ENCODE results near the gene MDFIC. TPM values are rescaled to one million over a fixed set of nuclear protein-coding genes. Genes with fewer than 3 reads are reported as not detected.

The MDFIC gene
- polyA plus RNA-seq, 1 of the 3 experiments (the other 2 are of a cell fraction), result 2.8 TPM

DNA sequence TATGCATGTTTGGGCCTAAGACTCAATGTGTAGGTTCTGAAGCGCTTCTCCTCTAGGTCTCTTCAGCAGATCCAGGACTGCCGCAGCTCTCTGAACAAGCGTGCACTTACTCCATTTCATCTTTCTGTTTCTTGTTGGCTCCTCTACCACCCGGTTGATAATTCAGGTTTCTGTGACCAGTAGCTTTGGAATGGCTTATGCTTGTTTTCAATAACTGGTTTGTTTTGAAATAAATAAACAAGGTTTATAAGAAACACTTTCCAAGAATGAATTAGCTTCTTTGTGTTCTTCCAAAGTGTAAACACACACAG lies 1.5 kb downstream of the MDFIC start:
- H3K36me3 ChIP-seq (replicated peaks in 1 of 2; ENCODE audit: control insufficient read depth in 1 of 2, insufficient read depth in 2 of 2, low read length in 1 of 2), result no peaks in the 10 kb centered on the region
- no peaks in the 10 kb centered on the region for H3K79me2 ChIP-seq (ENCODE audit: insufficient read depth)
- no peaks in the 10 kb centered on the region for H3F3A ChIP-seq (replicated peaks; ENCODE audit: insufficient read depth)
- peak overlapping the region; percentile 83 for H3K4me2 ChIP-seq
- ChIA-PET CTCF (interaction anchor here (0.9 to 1.2 kb wide), 2 partner anchors 10 to 25 kb away, joined by 3 read pairs; no protein-coding TSS in a partner anchor), POLR2A (no interaction called here)
- H3K4me3 ChIP-seq (ENCODE audit: low read depth in 2 of 2, low read length in 1 of 2), result peak overlapping the region; percentile 41 to 65; a peak in 3 of 4 replicates
- 29% methylated on average over 4 of the region's 4 CpGs for WGBS (ENCODE audit: low lambda C conversion rate)
- no peaks in the 10 kb centered on the region for H3K9me3 ChIP-seq
- H3K27ac ChIP-seq (ENCODE audit: low read depth in 2 of 2, low read length in 1 of 2), result no peak overlapping the region
- no peak for DNase-seq
- H3K4me1 ChIP-seq (ENCODE audit: control insufficient read depth in 1 of 2, insufficient read depth in 2 of 2, low read depth in 1 of 2, low read length in 1 of 2), result no peaks in the 10 kb centered on the region; a peak in 1 of 4 replicates
- no peaks in the 10 kb centered on the region for H3K9me2 ChIP-seq
- H2AFZ ChIP-seq (ENCODE audit: low read depth), result peak overlapping the region; percentile 42; the same call in 1 of the 2 replicates
- TF ChIP-seq, protein P1, sequence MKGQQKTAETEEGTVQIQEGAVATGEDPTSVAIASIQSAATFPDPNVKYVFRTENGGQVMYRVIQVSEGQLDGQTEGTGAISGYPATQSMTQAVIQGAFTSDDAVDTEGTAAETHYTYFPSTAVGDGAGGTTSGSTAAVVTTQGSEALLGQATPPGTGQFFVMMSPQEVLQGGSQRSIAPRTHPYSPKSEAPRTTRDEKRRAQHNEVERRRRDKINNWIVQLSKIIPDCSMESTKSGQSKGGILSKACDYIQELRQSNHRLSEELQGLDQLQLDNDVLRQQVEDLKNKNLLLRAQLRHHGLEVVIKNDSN (IDR thresholded peaks at IDR 0.05; ENCODE audit: borderline replicate concordance, low read depth), result no peak
- no peak for TF ChIP-seq MEF2A (IDR thresholded peaks at IDR 0.05; ENCODE audit: borderline replicate concordance, low read depth)
- no peak for TF ChIP-seq POLR2AphosphoS5 (IDR thresholded peaks at IDR 0.05; ENCODE audit: low read depth, low read length)
- TF ChIP-seq NFIC (IDR thresholded peaks at IDR 0.05; ENCODE audit: borderline replicate concordance), result no peak
- TF ChIP-seq, protein P2, sequence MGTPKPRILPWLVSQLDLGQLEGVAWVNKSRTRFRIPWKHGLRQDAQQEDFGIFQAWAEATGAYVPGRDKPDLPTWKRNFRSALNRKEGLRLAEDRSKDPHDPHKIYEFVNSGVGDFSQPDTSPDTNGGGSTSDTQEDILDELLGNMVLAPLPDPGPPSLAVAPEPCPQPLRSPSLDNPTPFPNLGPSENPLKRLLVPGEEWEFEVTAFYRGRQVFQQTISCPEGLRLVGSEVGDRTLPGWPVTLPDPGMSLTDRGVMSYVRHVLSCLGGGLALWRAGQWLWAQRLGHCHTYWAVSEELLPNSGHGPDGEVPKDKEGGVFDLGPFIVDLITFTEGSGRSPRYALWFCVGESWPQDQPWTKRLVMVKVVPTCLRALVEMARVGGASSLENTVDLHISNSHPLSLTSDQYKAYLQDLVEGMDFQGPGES (IDR thresholded peaks at IDR 0.05; ENCODE audit: low read depth, low read length), result no peak
- TF ChIP-seq REST (IDR thresholded peaks at IDR 0.05; ENCODE audit: low read depth, low read length), result no peak
- no peak for TF ChIP-seq FOXJ3 (CRISPR knock-in tag; IDR thresholded peaks at IDR 0.05)
- TF ChIP-seq TAF1 (IDR thresholded peaks at IDR 0.05; ENCODE audit: borderline replicate concordance, low read depth, low read length), result no peak
- no peak for TF ChIP-seq FOXM1 (IDR thresholded peaks at IDR 0.05; ENCODE audit: low read depth)
- H3K27me3 ChIP-seq (ENCODE audit: insufficient read depth), result peaks cover 22% of the 10 kb centered on the region; the same call in 1 of the 2 replicates
- no peak overlapping the region for H3K9ac ChIP-seq
- H4K20me1 ChIP-seq (ENCODE audit: insufficient read depth), result no peaks in the 10 kb centered on the region

GRCh38 chr7:114924038-114924712 lies 2.3 kb downstream of the MDFIC start:
- Histone ChIP-seq H3K4me1 (ENCODE audit: control insufficient read depth in 1 of 2, insufficient read depth in 2 of 2, low read depth in 1 of 2, low read length in 1 of 2) (no peaks in the 10 kb centered on the region; a peak in 1 of 4 replicates), H3K4me3 (ENCODE audit: low read depth in 2 of 2, low read length in 1 of 2) (no peak overlapping the region), H3K27ac (ENCODE audit: low read depth in 2 of 2, low read length in 1 of 2) (no peak overlapping the region), H3K4me2 (no peak overlapping the region), H3K27me3 (ENCODE audit: insufficient read depth) (peaks cover 20% of the 10 kb centered on the region; the same call in 1 of the 2 replicates), H3K79me2 (ENCODE audit: insufficient read depth) (no peaks in the 10 kb centered on the region), H4K20me1 (ENCODE audit: insufficient read depth) (no peaks in the 10 kb centered on the region), H3F3A (replicated peaks; ENCODE audit: insufficient read depth) (no peaks in the 10 kb centered on the region), H3K36me3 (replicated peaks in 1 of 2; ENCODE audit: control insufficient read depth in 1 of 2, insufficient read depth in 2 of 2, low read length in 1 of 2) (no peaks in the 10 kb centered on the region), H3K9me3 (no peaks in the 10 kb centered on the region), H3K9me2 (no peaks in the 10 kb centered on the region), H3K9ac (no peak overlapping the region), H2AFZ (ENCODE audit: low read depth) (no peak overlapping the region)
- ChIA-PET CTCF (interaction anchor here (1.2 to 1.6 kb wide), 2 partner anchors 11 to 16 kb away, joined by 3 to 5 read pairs; no protein-coding TSS in a partner anchor), POLR2A (no interaction called here)
- TF ChIP-seq, protein P3, sequence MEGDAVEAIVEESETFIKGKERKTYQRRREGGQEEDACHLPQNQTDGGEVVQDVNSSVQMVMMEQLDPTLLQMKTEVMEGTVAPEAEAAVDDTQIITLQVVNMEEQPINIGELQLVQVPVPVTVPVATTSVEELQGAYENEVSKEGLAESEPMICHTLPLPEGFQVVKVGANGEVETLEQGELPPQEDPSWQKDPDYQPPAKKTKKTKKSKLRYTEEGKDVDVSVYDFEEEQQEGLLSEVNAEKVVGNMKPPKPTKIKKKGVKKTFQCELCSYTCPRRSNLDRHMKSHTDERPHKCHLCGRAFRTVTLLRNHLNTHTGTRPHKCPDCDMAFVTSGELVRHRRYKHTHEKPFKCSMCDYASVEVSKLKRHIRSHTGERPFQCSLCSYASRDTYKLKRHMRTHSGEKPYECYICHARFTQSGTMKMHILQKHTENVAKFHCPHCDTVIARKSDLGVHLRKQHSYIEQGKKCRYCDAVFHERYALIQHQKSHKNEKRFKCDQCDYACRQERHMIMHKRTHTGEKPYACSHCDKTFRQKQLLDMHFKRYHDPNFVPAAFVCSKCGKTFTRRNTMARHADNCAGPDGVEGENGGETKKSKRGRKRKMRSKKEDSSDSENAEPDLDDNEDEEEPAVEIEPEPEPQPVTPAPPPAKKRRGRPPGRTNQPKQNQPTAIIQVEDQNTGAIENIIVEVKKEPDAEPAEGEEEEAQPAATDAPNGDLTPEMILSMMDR (IDR thresholded peaks at IDR 0.05), result no peak
- TF ChIP-seq TCF12 (IDR thresholded peaks at IDR 0.05), result peak; percentile 21; the same call in 1 of the 2 replicates
- no peak for DNase-seq
- 9% methylated on average over 4 of the region's 4 CpGs for WGBS (ENCODE audit: low lambda C conversion rate)
